Measurements from ENCODE around the gene TRAPPC5.

Gene TRAPPC5

DNA sequence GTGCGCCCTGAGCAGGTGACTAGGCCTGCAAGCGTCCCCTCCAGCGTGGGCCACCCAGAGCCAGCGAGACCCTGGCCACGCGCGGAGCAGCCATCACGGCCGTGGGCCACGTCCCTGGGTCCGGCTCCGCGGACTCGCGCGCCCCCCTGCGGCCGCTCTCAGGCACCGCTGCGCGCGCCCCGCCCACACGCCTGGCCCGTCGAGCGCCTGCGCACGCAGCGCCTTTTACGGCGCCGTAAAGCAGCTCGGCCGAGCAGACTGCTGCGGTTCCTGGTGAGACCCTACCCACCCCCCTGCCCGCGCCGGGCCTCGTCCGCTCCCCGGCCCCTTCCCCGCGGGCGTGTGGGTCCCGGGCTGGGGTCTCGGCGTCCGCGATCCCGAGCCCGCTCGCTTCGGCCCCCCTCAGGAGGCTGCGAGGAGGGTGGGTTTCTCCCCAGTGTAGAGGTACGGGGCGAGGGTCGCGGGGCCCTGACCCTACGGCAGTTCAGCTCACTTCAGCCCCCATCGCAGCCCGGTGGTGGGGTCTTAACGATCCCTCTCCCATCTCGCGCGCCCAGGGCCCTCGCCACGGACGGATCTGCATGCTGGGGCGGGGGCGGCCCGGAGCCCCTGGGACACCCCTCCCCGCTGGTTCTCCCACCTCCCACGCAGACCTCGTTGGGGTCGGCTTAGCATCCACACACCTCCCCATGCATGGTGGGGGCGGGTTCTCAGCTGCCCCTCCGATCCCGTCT is at the start of gene TRAPPC5:
Gene TRAPPC5, plus strand, starts transcription at position 228 of the 734 bp plus-strand sequence. CDS start 1,421 bp downstream, outside the sequence.
- peaks cover 63 to 65% of the 10 kb centered on the region in 2 experiments for H3K4me1 ChIP-seq (ENCODE audit: control insufficient read depth in 1 of 2, insufficient read depth in 1 of 2, low read depth in 1 of 2, low read length in 1 of 2)
- H3K27me3 ChIP-seq: no peaks in the 10 kb centered on the region
- TF ChIP-seq, protein P1, sequence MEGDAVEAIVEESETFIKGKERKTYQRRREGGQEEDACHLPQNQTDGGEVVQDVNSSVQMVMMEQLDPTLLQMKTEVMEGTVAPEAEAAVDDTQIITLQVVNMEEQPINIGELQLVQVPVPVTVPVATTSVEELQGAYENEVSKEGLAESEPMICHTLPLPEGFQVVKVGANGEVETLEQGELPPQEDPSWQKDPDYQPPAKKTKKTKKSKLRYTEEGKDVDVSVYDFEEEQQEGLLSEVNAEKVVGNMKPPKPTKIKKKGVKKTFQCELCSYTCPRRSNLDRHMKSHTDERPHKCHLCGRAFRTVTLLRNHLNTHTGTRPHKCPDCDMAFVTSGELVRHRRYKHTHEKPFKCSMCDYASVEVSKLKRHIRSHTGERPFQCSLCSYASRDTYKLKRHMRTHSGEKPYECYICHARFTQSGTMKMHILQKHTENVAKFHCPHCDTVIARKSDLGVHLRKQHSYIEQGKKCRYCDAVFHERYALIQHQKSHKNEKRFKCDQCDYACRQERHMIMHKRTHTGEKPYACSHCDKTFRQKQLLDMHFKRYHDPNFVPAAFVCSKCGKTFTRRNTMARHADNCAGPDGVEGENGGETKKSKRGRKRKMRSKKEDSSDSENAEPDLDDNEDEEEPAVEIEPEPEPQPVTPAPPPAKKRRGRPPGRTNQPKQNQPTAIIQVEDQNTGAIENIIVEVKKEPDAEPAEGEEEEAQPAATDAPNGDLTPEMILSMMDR (IDR thresholded peaks at IDR 0.05): peak; percentile 100
- peak within 1 kb of the TSS; percentile 97 to 100 for H3K4me3 ChIP-seq (ENCODE audit: low read depth in 1 of 2, low read length in 1 of 2)
- peaks cover 39% of the 10 kb centered on the region for H3K36me3 ChIP-seq
- H3K9me3 ChIP-seq: no peaks in the 10 kb centered on the region
- H3K27ac ChIP-seq: peak within 1 kb of the TSS; percentile 96

DNA sequence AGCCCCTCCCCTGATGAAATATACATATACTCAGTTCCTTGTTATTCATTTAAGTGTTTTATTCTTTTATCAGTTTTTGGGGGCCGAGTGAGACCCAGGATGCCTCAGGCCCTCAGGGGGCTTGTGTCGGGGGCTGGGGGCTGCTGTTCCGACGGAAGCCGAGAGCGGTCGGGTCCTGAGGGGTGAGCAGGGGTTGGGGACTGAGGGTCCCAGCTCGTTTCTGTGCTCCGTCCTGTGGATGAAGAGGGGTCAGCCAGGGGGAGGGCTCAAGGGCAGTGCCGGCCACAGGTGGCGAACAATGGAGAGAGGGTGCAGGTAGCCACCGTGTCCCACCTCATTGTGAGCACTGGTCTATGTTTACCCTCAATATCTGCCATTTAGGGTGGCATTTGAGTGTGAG is 49.1 kb upstream of the TRAPPC5 start:
- no peaks in the 10 kb centered on the region for H3K9me3 ChIP-seq
- H3K27ac ChIP-seq: no peak overlapping the region
- peaks cover 26% of the 10 kb centered on the region for H3K36me3 ChIP-seq
- no peaks in the 10 kb centered on the region for H3K27me3 ChIP-seq
- H3K4me3 ChIP-seq (ENCODE audit: low read depth in 1 of 2, low read length in 1 of 2): no peak overlapping the region
- H3K4me1 ChIP-seq (ENCODE audit: control insufficient read depth in 1 of 2, insufficient read depth in 1 of 2, low read depth in 1 of 2, low read length in 1 of 2): peaks cover 32 to 36% of the 10 kb centered on the region in 2 experiments
- TF ChIP-seq, protein P1 (IDR thresholded peaks at IDR 0.05): no peak

DNA sequence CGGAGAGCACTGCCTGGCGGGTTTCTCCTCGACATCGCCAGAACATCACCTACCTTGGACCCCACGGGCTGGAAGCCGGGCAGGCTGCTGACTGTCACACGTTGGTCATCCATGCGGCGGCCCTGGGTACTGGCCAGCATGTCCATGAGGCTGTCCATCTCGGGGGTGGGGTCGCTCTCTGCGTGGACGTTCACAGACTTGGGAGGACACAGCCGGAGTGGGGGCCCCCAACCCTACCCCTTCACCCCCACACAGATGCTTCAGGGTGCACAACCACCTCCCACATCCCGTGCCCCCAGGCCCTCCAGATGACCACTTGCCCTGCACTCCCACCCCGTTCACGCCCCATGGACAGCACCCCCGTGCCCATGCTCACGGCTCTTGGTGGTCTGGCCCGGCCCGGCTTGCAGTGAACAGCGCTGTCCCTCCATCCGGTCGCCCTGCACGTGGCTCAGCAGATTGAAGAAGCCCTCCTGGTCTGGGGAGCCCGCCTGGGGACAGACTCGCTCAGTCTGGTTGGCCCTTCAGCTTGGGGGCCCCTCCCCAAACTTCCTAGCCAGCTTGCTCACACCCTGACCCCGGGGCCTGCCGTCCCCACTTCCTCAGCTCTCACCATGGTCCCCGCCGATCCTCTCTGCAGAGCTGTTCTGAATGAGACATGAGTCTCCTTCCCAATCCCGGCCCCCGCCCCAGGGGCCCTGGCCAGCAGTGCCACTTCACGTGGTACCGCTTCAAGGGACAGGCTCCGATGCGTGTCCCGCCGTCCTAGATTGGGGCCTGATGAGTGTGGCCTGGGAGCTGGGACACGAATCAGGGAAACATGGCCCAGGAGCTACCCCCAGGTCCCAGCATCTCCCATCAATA is 48.1 kb upstream of the TRAPPC5 start:
- no peak overlapping the region for H3K27ac ChIP-seq
- no peak overlapping the region for H3K4me3 ChIP-seq (ENCODE audit: low read depth in 1 of 2, low read length in 1 of 2)
- H3K9me3 ChIP-seq: no peaks in the 10 kb centered on the region
- TF ChIP-seq, protein P1 (IDR thresholded peaks at IDR 0.05): no peak
- peaks cover 16% of the 10 kb centered on the region for H3K36me3 ChIP-seq
- H3K4me1 ChIP-seq (ENCODE audit: control insufficient read depth in 1 of 2, insufficient read depth in 1 of 2, low read depth in 1 of 2, low read length in 1 of 2): peaks cover 34 to 41% of the 10 kb centered on the region in 2 experiments
- no peaks in the 10 kb centered on the region for H3K27me3 ChIP-seq

DNA sequence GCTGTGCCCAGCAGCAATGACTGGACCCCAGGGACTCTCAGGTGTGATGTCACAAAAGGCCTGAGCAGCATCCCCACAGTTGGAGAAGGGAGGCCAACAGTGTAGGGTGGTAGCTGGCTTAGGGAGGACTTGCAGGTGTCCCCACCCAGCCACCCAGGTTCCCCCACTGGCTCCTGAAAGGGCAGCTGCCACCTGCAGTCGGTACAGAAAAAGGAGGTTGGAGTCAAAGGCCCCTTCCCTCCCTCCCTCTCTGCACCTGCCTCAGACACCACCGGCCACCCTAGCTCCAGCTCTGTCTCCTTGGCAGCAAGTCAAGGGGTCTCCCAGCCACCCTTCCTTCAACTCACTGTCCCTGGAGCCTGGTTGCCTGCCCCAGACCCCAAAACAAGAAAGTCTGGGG is 46.9 kb upstream of the TRAPPC5 start, which contains the start of gene PCP2:
Gene PCP2, minus strand, starts transcription at position 22 of the 400 bp plus-strand sequence. CDS start 262 bp downstream, outside the sequence.
- Histone ChIP-seq H3K36me3 (peaks cover 16% of the 10 kb centered on the region), H3K27ac (no peak within 1 kb of the TSS), H3K9me3 (no peaks in the 10 kb centered on the region), H3K4me3 (ENCODE audit: low read depth in 1 of 2, low read length in 1 of 2) (no peak within 1 kb of the TSS), H3K27me3 (no peaks in the 10 kb centered on the region), H3K4me1 (ENCODE audit: control insufficient read depth in 1 of 2, insufficient read depth in 1 of 2, low read depth in 1 of 2, low read length in 1 of 2) (peaks cover 38 to 47% of the 10 kb centered on the region in 2 experiments)
- TF ChIP-seq, protein P1 (IDR thresholded peaks at IDR 0.05): no peak

DNA sequence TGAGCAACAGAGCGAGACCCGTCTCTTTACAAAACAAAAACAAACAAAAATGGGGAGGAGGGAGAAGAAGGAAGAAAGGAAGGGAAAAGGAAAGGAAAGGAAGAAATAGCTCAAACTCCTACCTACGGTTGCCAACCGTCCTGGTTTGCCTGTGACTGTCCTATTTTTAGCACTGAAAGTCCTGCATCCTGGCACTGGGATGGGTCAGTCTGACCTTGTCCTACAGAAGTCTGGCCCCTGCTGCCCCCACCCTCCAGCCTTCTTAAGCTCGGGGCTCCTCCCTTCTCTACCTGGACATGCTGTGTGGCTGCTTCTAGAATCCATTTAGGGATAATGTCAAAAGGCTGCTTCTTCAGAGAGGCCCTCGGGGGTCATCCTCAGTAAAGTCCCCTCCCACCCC is 45.0 kb upstream of the TRAPPC5 start:
- H3K27ac ChIP-seq: no peak overlapping the region
- peaks cover 36% of the 10 kb centered on the region for H3K36me3 ChIP-seq
- no peaks in the 10 kb centered on the region for H3K27me3 ChIP-seq
- TF ChIP-seq, protein P1 (IDR thresholded peaks at IDR 0.05): no peak
- H3K4me1 ChIP-seq (ENCODE audit: control insufficient read depth in 1 of 2, insufficient read depth in 1 of 2, low read depth in 1 of 2, low read length in 1 of 2): peaks cover 41 to 52% of the 10 kb centered on the region in 2 experiments
- no peaks in the 10 kb centered on the region for H3K9me3 ChIP-seq
- H3K4me3 ChIP-seq (ENCODE audit: low read depth in 1 of 2, low read length in 1 of 2): no peak overlapping the region
